Stimulated activated CD4-positive, alpha-beta T cell treated with anti-CD3 and anti-CD28 coated beads, TNF-alpha, amount 100 ng/mL, for 48 hours (primary cell): ENCODE measurements around the gene FRMD4A.

ENCODE experiments used
- DNase-seq, 3 donors: peaks; one replicate each; pipeline ENCODE4 v3.0.0-alpha.2; 2020; ENCODE audit warnings: low read depth in 3 of 3

FRMD4A gene

GRCh38 chr10:14190702-14191101 lies 140.0 kb downstream of the FRMD4A start:
- no peak for DNase-seq

- DNase-seq = no peak
These were observed 144.5 kb downstream of the FRMD4A start for GRCh38 chr10:14186245-14186644.

DNA sequence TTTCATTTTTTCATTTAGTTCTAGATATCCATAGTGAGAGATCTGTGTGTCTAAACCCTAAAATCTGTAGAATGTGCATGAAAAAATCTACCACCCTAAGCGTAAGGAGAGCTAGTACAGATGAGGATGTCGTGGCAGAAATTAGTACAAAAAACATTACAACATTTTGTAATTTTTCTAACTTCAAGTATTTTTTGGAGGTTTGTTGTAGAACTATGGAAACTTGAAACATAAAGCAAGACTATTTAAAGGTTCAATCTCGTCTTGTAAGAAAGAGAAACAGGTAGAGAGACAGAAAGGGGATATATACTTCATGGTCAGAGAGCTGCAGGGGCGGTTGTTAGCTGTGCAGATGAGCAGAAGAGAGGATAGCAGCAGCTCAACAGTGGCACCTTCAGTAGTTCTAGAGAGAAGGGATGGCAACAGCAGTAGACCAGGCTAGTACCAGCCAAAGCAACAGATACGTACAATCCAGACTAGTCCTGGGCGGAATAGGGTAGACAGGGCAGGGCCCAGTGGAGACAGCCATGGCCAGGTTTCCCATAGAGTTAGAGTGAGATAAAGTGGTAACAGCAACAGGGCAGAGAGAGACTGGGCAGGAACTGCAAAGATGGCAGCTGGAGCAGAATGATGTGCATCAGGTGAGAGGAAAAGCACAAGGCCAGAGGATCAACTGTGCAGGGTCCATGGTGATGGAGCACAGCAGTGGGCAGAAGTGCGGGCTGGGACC lies 145.2 kb downstream of the FRMD4A start:
- peak; percentile 45 to 70 (median 50) for DNase-seq

DNA sequence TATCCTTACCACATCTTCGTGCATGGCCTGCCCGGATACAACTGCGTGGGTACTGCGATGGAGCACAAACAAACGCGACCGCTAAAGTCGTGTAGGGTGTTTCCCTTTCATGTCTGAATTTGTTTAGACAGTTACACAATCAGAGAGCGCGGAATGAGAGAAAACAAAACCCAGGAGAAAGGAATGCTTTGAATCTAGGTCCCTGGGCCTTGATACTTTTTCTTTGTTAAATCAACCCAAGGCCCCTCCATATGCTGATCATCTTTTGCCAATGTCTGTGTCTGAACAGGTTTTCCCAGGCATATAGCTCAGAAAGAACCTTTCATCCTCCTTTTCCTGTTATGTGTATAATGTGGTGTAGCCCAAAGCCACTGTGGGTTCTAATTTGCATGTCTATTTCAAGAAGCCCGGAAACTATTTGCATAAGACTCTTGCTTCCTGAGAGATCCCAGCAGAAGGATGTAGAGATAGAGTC lies 145.8 kb downstream of the FRMD4A start:
- DNase-seq = peak in 2 of 3 donors; percentile 22 to 31

DNA sequence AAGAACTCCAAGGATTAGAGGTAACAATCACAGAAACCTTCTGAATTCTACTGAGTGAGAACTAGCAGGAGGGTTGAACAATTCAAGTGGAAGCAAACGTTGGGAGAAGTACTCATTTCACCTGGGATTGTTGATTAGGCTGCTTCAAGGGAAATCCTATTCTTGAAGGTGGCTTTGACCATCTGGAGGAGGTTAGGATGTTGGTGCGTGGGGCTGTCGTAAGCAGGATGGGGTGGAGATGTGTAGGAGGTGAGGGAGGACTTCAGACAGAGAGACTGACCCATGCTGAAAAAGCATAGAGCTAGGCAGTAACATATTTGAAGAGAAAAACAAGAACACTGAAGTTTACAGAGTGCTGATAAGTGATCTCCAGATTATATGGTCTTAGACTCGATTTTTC lies 147.9 kb downstream of the FRMD4A start:
- DNase-seq = no peak

DNA sequence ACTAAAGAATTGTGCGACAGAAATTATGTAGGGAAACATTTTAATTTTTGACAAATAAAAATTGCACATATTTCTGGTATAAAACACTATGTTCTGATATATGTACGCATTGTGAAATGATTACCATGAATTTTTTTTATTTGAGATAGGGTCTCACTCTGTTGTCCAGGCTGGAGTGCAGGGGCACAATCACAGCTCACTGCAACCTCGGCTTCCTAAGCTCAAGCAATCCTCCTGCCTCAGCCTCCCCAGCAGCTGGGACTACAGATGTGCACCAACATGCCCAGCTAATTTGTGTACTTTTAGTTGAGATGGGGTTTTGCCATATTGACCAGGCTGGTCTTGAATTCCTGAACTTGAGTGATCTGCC lies 149.2 kb downstream of the FRMD4A start:
- DNase-seq = no peak

DNA sequence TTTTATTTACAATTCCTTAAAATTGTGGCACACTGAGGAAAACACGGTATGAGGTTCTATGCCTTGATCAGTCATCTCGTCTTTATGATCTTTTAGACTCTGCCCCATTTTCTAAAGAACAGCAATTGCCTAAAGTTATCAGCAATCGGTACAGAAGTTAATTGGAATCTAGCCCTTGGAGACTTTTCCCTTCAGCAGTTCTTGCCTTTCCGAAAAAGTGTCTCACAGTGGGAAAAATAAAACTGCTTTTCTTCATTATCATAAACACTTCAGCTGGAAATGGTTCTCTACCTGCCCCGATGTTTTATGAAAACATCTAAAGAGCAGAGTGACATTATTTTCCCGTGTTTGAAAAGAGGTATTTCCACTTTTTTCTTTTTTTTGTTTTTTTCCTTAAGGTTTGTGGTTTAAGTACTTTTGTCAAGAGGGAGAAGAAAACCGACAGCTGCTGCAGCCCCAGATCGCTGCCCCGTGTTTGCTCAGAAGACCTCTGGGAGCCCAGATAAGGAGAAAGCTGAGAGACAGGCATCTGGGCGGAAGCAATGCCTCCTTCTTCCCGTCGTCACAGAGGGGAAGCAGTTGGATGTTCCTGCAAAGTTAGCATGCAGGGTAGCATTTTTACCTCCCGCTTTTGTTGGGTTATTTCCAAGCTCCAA lies 149.7 kb downstream of the FRMD4A start:
- DNase-seq = no peak

DNA sequence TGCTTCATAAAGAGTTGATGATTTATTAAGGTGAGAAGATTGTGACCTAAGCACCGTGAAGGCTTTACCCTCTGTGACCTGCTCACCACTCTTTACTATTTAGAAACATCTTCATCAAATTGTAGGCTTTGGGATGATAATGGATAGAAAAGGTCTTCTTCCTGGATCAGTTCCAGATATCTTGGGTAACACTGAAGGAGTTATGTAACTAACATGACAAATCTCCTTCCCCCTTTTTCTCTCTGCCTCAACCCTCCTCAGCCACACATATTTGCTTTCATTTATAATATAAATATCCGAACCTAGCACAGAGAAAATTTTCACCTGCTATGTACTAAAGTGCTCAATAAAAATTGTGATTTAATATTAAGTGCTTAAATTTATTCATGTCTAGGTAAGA lies 151.5 kb downstream of the FRMD4A start:
- DNase-seq = no peak

- no peak for DNase-seq
These were observed 156.8 kb downstream of the FRMD4A start for GRCh38 chr10:14173706-14174594.

- no peak for DNase-seq
These were observed 157.4 kb downstream of the FRMD4A start for GRCh38 chr10:14173391-14173705.

GRCh38 chr10:14172336-14172950 lies 158.3 kb downstream of the FRMD4A start:
- DNase-seq = no peak

- no peak for DNase-seq
These were observed 159.4 kb downstream of the FRMD4A start for GRCh38 chr10:14171336-14171735.

GRCh38 chr10:14163377-14164086 lies 167.2 kb downstream of the FRMD4A start:
- no peak for DNase-seq

DNA sequence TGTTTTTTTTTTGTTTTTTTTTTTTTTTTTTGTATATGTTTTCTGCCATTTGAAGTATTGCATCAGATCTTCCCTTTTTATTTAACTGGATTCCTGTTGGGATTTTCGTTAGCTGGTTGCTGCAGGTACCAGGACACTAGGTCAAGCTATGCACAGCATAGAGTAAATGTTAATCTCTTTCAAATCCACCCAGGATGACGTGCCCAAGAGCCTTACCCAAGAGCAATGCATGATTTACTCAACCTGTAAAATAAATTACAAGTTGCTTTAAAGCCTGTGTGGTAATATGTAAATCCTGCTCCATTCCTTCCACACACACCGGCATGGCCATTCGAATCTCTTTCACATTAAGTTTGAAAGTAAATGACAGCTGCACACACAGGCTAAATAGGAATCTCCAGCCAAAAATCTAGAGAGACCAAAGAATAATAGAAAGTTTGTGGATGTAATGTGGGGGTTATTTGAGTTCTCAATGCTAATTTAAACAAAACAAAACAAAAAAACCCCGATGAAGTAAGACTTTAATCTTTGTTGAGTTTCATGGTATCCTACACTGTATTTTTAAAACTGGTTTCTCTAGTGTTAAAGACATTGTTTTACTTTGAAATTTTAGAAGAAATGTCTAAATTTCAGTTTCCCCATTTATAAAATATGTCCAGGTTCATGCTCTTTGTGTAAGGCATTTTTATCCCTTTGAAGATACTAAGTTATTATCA lies 167.9 kb downstream of the FRMD4A start:
- DNase-seq = no peak

DNA sequence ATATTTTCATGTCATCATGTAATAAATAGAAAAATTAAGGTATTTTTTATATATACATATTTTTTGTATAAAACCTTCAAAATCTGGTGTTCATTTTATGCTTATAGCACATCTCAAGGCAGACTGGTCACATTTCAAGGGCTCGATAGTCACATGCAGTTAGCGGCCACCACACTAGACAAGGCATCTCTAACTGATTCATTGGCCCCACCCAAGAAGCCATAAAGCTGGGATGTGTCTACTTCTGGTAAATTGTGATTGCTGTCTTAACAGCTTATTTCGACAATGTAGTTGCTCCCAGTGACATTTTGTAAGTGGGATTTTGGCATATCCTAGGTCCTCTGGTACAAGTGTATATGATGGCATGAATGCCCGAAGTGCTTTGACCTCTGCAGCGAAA lies 168.7 kb downstream of the FRMD4A start:
- DNase-seq = no peak

DNA sequence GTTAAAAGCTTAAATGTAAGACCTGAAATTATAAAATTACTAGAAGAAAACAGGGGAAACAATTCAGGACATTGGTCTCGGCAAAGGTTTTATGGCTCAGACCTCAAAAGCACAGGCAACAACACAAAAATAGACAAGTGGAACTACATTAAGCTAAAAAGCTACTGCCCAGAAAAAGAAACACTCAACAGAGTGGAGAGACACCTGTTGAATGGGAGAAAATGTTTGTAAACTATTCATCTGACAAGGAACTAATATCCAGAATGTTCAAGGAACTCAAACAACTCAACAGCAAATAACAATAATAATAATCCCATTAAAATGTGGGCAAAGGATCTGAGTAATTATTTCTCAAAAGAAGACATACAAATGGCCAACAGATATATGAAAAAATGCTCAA lies 170.4 kb downstream of the FRMD4A start:
- DNase-seq = no peak

DNA sequence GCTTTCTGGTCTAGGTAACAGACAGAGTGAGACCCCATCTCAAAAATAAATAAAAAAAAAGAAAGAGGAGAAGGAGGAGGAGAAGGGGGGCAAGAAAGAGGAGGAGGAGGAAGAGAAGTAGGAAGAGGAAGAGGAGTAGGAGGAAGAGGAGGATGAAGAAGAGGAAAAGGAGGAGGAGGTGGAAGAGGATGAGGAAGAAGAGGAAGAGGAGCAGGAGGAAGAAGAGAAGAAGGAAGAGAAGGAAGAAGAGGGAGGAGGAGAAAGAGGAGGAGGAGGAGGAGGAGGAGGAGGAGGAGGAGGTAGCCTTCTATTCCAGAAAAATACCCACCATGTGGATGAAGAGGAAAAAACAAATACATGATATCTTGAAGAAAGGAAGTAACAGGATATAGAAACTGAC lies 172.1 kb downstream of the FRMD4A start:
- DNase-seq = no peak

DNA sequence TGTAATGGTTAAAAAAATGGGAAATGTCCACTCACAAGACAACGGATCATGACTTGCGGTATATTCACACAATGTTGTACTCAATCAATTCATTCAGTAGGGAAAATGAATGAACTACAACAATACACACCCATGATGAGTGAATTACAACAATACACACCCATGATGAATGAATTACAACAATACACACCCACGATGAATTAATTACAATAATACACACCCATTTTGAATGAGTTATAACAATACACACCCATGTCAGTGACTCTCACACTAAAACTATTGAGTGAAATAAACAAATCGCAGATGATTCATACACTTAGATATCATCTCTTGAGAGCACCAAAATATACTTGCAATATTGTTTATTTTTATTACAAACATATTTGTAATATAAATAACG lies 174.6 kb downstream of the FRMD4A start:
- no peak for DNase-seq

DNA sequence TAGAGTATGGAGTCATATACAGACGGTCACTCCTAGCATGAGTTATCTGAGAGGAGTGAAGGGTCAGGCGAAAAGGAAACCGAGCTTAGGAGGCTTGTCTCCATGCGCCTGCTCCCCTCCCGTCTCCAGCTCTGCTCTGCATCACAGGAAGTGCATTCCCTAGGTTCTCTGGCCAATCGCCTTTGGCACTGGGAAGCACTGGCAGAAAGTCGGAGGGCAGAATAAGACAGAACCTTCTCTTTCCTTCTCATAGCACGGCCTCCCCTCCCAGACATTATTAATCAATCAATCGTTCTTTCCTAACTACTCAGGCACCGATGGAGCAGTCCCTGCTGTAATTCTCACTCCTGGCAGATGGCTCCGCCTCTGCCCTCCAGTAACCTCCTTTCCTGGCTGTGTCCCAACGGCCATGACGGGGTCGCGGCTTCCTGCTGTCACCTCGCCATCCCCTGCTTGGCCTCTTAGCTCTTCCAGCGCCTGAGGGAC lies 177.1 kb downstream of the FRMD4A start:
- no peak for DNase-seq

- DNase-seq = no peak
These were observed 179.2 kb downstream of the FRMD4A start for GRCh38 chr10:14151571-14151970.

GRCh38 chr10:14150526-14150925 lies 180.2 kb downstream of the FRMD4A start:
- no peak for DNase-seq
